Osteocyte (in vitro differentiated cells): ENCODE measurements around the gene RNF208. TPM values are rescaled to one million over a fixed set of nuclear protein-coding genes. Genes with fewer than 3 reads are reported as not detected.

Experiments
- DNase-seq: peaks from one replicate; pipeline ENCODE4 v3.0.0; 2021; ENCODE audit warnings: mixed read lengths; ENCODE audit not compliant: unreplicated experiment; ENCODE audit errors: extremely low spot score
- H3K27ac Mint-ChIP-seq: one replicate; pipeline ENCODE4 v1.8.0; 2021; ENCODE audit warnings: mild to moderate bottlenecking, mixed read lengths; ENCODE audit not compliant: unreplicated experiment
- H3K27me3 Mint-ChIP-seq: one replicate; pipeline ENCODE4 v1.8.0; 2021; ENCODE audit warnings: mixed read lengths; ENCODE audit not compliant: unreplicated experiment
- H3K36me3 Mint-ChIP-seq: one replicate; pipeline ENCODE4 v1.8.0; 2021; ENCODE audit warnings: mixed read lengths; ENCODE audit not compliant: unreplicated experiment
- H3K4me1 Mint-ChIP-seq: one replicate; pipeline ENCODE4 v1.8.0; 2021; ENCODE audit warnings: mixed read lengths; ENCODE audit not compliant: unreplicated experiment
- H3K4me3 Mint-ChIP-seq: one replicate; pipeline ENCODE4 v1.8.0; 2021; ENCODE audit warnings: mild to moderate bottlenecking, moderate library complexity, mixed read lengths; ENCODE audit not compliant: unreplicated experiment
- H3K9me3 Mint-ChIP-seq: one replicate; pipeline ENCODE4 v1.8.0; 2021; ENCODE audit warnings: mixed read lengths; ENCODE audit not compliant: unreplicated experiment
- total RNA-seq: library from RNA; stranded (reverse); gene quantifications from 2 replicates; pipeline ENCODE4 v1.2.1, GENCODE V29; 2021
- TF ChIP-seq, protein P1 (sequence below): fragments of 200-600 bp; sonication (generic); IDR thresholded peaks from 2 replicates; pipeline ENCODE4 v1.5.0; 2021; ENCODE audit warnings: antibody characterized with exemption, mild to moderate bottlenecking, moderate library complexity

RNF208 gene
- total RNA-seq, 1 donor from 2014 or later, result 7.2 TPM

DNA sequence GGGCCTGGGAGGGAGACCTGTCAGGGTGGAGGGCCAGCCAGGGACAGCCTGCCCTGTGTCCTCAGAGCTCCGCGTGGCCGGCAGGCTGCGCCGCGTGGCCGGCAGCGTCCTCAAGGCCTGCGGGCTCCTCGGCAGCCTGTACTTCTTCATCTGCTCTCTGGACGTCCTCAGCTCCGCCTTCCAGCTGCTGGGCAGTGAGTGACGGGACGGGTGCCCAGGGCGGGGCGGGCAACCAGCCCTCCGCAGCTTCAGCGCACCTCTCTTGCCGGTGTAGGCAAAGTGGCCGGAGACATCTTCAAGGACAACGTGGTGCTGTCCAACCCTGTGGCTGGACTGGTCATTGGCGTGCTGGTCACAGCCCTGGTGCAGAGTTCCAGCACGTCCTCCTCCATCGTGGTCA is 10.5 kb upstream of the RNF208 start:
- no peak overlapping the region for H3K4me3 Mint-ChIP-seq
- H3K9me3 Mint-ChIP-seq, result no peaks in the 10 kb centered on the region
- TF ChIP-seq, protein P1, sequence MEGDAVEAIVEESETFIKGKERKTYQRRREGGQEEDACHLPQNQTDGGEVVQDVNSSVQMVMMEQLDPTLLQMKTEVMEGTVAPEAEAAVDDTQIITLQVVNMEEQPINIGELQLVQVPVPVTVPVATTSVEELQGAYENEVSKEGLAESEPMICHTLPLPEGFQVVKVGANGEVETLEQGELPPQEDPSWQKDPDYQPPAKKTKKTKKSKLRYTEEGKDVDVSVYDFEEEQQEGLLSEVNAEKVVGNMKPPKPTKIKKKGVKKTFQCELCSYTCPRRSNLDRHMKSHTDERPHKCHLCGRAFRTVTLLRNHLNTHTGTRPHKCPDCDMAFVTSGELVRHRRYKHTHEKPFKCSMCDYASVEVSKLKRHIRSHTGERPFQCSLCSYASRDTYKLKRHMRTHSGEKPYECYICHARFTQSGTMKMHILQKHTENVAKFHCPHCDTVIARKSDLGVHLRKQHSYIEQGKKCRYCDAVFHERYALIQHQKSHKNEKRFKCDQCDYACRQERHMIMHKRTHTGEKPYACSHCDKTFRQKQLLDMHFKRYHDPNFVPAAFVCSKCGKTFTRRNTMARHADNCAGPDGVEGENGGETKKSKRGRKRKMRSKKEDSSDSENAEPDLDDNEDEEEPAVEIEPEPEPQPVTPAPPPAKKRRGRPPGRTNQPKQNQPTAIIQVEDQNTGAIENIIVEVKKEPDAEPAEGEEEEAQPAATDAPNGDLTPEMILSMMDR, result no peak
- H3K27ac Mint-ChIP-seq, result no peak overlapping the region
- no peaks in the 10 kb centered on the region for H3K27me3 Mint-ChIP-seq
- H3K36me3 Mint-ChIP-seq, result no peaks in the 10 kb centered on the region
- DNase-seq, result no peak
- peaks cover 2% of the 10 kb centered on the region for H3K4me1 Mint-ChIP-seq

DNA sequence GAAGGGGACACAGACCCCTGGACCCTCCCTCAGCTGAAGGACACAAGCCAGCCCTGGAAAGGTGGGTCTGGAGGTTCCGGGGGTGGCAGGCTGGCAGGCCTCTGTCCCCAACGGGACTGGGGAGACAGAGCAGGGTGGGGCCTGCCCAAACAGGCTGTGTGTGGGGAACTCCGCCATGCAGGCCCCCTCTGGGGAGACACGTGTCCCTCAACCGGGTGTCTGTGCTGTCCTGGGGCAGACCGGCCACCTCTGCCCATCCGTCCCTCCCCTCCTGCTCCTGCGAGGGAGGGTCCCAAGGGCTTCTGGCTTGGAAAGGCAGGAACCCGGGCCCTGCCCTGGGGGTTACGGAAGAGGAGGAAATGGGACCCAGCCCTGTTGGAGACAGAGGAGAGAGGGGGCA is 10.1 kb upstream of the RNF208 start:
- DNase-seq, result no peak
- TF ChIP-seq, protein P1, result no peak
- H3K4me1 Mint-ChIP-seq, result peaks cover 4% of the 10 kb centered on the region
- H3K36me3 Mint-ChIP-seq, result no peaks in the 10 kb centered on the region
- no peak overlapping the region for H3K4me3 Mint-ChIP-seq
- H3K27ac Mint-ChIP-seq, result no peak overlapping the region
- H3K27me3 Mint-ChIP-seq, result no peaks in the 10 kb centered on the region
- no peaks in the 10 kb centered on the region for H3K9me3 Mint-ChIP-seq

DNA sequence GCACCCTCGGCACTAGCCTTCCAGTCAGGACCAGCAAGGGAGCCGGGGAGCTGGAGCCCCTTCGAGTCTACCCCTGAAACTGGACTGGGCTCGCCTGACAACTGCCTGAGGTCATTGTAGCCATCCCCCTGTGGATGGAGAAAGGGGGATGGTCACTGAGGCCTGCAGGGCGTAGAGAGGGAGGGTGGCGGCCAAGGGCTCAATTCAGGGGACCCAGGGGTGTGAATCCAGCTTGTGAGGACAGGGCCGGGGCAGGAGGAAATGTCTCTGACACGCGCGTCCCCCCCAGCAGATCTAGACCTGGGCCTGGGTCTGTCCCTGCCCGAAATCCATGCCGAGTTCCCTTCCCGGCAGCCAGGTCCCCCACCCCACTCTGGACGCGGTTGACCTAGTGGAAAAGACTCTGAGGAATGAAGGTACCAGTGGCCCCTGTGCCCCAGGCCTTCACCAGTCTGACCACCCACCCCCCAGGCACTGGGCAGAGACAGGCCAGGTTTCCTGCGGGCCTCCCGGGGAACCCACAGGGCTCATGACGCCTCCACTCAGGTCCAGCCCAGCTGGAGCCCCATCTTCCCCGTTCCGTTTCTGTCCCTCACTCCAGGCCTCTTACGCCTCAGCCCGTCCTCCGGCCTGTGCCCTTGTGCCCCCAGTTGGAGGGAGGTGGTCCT is 9.5 kb upstream of the RNF208 start:
- H3K4me3 Mint-ChIP-seq, result no peak overlapping the region
- no peak for DNase-seq
- no peaks in the 10 kb centered on the region for H3K9me3 Mint-ChIP-seq
- no peaks in the 10 kb centered on the region for H3K36me3 Mint-ChIP-seq
- no peaks in the 10 kb centered on the region for H3K27me3 Mint-ChIP-seq
- peaks cover 4% of the 10 kb centered on the region for H3K4me1 Mint-ChIP-seq
- H3K27ac Mint-ChIP-seq, result no peak overlapping the region
- TF ChIP-seq, protein P1, result no peak

DNA sequence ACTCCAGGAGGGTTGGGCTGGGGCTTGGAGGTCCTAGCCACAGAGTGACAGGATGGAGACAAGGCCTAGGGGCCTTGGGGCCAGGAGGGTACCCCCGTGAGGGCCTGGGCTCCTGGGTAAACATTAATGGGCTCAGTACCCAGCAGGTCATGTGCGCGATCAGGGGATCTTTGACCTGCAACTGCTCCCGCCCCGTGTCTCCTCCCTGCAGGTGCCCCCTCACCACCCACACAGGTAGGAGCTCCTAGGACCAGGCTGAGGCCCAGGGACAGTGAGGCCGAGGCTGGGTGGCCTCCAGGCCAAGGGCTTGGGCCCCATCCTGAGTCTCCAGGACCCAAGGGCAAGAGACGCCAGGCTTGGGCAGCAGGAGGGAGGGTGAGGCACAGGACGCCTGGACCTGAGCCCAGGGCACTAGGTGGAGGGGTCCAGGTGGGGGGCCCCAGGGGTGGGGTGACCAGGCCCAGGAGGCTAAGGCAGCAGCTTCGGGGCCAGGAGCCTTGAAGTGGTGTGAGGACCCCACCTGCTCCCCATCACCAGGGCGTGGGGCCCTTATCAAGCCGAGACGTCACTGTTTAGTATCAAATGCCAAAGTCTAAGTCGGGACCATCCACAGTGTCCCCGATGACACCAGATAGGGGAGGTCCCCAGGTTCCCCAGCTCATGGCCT is 8.8 kb upstream of the RNF208 start, which contains the start of gene SLC34A3:
SLC34A3 (plus strand) TSS at position 197 of the 667 bp plus-strand sequence. CDS start 802 bp downstream, outside the sequence.
- Mint-ChIP-seq H3K4me1 (peaks cover 4% of the 10 kb centered on the region), H3K27me3 (no peaks in the 10 kb centered on the region), H3K9me3 (no peaks in the 10 kb centered on the region), H3K27ac (no peak within 1 kb of the TSS), H3K4me3 (no peak within 1 kb of the TSS), H3K36me3 (no peaks in the 10 kb centered on the region)
- TF ChIP-seq, protein P1, result no peak
- no peak for DNase-seq

DNA sequence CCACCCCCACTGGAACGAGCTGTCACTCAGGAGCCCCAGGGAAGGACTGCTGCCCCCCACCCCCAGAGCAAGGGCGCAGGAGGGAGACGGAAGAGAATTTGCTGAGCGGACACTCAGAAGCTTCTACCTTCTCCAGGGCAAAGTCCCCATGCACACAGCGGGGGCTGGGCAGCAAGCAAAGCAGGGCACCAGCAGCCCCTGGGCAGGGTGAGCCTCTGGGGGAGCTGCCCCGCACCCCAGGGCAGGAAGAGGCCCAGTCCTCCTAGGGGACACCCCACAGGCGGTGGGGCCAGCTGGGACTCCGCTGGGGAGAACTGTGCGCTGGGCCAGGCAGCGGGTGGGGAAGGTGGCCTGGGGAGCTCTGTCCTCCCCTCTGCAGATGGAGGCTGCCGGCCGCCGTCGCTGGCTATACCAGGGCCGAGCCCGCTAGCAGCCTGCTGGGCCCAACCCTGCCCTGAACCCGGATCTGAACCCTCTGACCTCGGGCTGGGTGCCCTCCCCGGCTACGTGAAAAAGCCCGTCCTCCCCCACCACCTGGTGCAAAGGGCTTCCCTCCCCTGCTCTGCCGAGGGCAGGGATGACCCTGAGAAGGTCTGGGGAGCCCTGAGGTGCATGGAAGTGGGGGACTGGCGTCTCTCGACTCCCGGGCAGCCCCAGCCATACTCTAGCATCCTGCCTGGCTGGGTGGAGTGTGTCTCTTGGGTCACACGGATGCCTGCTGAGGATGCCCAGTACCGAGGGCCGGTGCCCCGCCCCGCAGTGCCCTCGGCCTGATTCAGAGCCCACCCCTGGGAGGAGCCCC is 8.1 kb upstream of the RNF208 start:
- no peak overlapping the region for H3K4me3 Mint-ChIP-seq
- H3K36me3 Mint-ChIP-seq, result no peaks in the 10 kb centered on the region
- H3K27me3 Mint-ChIP-seq, result no peaks in the 10 kb centered on the region
- TF ChIP-seq, protein P1, result no peak
- no peaks in the 10 kb centered on the region for H3K9me3 Mint-ChIP-seq
- DNase-seq, result no peak
- peaks cover 4% of the 10 kb centered on the region for H3K4me1 Mint-ChIP-seq
- H3K27ac Mint-ChIP-seq, result no peak overlapping the region
